Activated T-helper 9 cell treated with anti-CD3 and anti-CD28 coated beads, Interleukin-2, amount 50 U/mL, for 16 hours (primary cell): Measurements from ENCODE around the gene OXLD1.
A peak's percentile ranks its signal among the peaks of the same experiment; 100 is the strongest.
"Not testable (repeated sequence)": the region's sequence is repeated elsewhere in the genome, so short reads cannot be mapped to it uniquely, and the experiment has no call there.

Experiments used
- DNase-seq: peaks from one replicate; pipeline ENCODE4 v3.0.0-alpha.2; 2020; ENCODE audit warnings: low read depth

The OXLD1 gene

GRCh38 chr17:81650951-81651350 lies 15.5 kb downstream of the OXLD1 start:
- no peak for DNase-seq

DNA sequence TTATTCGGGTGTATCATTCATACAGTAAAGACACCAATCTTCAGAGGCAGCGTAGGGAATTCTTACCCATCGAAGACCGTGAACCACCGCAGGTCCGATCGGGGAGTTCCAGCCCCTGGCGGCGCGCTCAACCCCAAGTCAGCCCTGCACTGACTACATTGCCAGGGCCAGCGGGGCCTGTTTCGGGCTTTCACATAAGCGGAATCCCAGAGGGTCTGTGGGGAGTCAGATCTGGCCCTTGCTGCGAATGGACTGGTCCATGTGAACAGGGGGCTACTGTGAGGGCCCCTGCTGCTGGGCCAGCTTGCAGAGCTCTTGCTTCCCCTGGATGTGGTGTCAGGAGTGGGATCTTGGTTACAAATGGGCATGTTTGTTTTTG lies 17.7 kb downstream of the OXLD1 start:
- DNase-seq, result no peak

GRCh38 chr17:81648013-81648706 lies 18.2 kb downstream of the OXLD1 start:
- DNase-seq, result no peak

DNA sequence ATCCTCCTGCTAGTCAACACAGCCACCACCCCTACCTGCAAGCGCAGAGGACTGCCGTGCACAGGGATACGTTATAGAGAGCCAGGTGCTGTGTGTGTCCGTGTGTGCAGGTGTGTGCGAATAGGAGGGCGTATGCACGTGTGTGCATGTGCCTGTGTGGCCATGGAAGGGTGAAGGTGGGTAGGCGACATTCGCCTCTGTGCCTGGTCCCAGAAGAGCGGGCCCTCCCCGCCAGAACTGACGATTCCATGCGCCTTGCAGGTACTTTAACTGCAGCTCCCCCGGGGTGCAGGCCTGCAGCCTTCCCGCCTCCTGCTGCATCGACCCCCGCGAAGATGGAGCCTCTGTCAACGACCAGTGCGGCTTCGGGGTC lies 18.8 kb downstream of the OXLD1 start:
- no peak for DNase-seq

DNA sequence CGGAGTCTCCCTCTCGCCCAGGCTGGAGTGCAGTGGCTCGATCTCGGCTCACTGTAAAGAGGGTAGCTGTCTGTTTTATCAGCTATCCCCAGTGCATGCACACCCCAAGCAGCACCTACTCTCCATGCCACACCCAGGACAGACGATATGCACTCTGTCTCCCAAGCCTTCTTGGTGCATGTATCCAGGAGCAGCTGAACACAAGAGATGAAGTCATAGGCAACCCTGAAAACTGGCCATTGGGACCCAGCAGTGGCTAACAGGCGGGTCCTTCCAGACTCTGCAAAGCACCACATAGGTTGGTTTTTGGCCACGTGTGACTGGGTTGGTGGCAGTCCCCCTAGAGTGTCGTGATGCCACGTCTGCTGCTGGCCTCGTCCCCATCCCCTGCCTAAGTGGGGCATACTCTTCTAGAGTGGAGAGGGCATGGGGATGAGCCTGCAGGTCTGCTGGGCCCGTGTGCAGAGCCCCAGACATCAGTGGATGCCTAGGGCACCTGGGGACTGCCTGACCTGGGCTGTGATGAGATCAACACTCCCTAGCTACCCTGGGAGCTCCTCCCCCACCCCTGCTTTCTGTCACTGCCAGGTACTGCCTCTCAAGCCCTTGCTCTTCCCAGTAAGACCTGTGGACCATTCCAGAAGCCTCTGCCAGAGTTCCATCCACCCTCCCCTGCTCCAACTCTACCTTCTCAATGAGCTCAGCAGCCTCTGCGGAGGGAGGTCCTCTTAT lies 19.4 kb downstream of the OXLD1 start:
- no peak for DNase-seq

DNA sequence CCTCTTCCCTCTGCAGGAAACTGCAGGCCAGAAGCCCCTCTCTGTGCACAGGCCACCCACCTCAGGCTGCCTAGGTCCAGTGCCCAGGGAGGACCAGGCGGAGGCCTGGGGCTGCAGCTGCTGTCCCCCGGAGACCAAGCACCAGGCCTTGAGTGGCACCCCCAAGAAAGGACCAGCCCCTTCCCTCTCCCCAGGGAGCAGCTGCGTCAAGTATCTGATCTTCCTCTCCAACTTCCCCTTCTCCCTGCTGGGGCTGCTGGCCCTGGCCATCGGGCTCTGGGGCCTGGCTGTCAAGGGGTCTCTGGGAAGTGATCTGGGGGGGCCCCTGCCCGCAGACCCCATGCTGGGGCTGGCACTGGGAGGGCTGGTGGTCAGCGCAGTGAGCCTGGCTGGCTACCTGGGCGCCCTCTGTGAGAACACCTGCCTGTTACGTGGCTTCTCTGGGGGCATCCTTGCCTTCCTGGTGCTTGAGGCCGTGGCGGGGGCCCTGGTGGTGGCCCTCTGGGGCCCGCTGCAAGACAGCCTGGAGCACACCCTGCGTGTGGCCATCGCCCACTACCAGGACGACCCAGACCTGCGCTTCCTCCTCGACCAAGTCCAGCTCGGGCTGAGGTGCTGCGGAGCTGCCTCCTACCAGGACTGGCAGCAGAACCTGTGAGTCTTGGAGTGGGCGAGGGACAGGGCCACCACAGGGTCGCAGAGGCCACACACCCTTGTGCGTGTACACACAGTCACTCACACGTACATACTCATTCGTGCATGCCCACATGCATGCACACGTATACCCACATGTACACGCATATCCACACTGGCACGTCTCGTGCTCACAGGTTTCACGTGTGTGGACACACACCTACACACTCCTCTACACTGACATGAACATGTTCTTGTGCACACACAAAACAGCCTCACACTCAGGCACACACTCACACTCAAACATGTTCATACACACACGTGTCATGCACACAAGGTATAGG lies 21.1 kb downstream of the OXLD1 start:
- no peak for DNase-seq

GRCh38 chr17:81644496-81644895 lies 21.9 kb downstream of the OXLD1 start:
- DNase-seq, result no peak

GRCh38 chr17:81641825-81642489 lies 24.4 kb downstream of the OXLD1 start:
- no peak for DNase-seq

- DNase-seq, result no peak
These were observed 26.4 kb downstream of the OXLD1 start for GRCh38 chr17:81640011-81640410.

DNA sequence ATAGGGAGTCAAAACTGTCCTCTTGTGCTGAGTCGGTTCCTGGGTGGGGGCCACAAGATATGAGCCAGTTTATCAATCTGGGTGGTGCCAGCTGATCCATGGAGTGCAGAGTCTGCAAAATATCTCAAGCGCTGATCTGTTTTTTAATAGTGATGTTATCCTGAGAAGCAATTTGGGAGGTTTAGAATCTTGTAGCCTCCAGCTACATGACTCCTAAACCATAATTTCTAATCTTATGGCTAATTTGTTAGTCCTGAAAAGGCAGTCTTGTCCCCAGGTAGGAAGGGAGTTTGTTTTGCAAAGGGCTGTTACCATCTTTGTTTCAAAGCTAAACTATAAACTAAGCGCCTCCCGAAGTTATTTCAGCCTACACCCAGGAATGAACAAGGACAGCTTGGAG lies 27.7 kb downstream of the OXLD1 start:
- DNase-seq, result no peak

GRCh38 chr17:81636505-81637288 lies 29.7 kb downstream of the OXLD1 start, which contains the start of the genes NPLOC4 and TSPAN10:
Gene NPLOC4 (minus strand): TSS chr17:81637112. CDS start chr17:81636930, 182 bp downstream.
Gene TSPAN10 (plus strand): TSS chr17:81637196. CDS start chr17:81642413, 5,217 bp downstream.
- peak; percentile 78 for DNase-seq

DNA sequence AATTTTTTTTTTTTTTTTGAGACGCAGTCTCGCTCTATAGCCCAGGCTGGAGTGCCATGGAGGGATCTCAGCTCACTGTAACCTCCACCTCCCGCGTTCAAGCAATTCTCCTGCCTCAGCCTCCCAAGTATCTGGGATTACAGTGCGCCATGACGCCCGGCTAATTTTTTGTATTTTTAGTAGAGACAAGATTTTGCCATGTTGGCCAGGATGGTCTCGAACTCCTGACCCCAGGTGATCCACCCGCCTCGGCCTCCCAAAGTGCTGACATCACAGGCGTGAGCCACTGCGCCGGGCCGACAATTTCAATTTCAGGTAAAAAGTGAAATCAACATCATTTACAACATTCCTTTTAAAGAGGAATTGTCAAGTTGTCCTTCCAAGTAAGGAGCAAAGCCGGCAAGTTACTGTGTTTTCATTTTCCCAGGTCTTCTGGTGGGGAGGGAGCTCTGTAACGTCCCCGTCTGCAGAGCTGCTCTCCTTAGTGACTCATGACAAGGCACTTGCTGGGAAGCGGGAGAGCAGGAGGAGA lies 30.4 kb downstream of the OXLD1 start:
- no peak for DNase-seq

DNA sequence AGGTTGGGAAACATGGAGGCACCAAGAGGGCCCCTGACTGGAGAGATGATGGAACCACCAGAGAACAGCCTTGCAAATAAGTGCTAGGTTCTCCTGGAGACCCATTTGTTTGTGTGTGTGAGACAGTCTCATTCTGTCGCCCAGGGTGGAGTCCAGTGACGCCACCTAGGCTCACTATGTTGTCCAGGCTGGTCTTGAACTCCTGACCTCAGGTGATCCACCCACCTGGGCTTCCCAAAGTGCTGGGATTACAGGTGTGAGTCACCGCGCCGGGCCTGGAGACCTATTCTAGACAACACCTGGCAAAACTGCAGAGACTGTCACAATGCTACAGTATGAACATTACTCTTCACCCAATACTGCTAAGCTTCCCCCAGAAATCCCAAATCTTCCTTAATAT lies 31.0 kb downstream of the OXLD1 start:
- no peak for DNase-seq

DNA sequence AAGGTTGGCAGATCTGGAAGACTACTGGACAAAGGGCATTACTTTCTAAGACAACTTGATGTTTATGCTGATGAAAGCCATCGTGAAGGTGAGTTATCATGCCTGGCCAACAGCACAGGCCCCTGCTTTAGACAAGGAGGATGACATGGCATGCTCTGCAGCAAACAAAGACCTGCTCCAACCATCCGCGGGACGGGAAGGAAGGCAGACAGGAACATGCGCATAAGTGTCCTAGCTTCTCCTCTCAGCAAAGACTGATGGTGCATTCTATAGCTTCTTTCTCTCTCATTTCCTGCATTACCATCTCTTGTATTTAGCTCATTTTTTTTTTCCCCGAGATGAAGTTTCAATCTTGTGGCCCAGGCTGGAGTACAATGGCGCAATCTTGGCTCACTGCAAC lies 34.9 kb downstream of the OXLD1 start:
- no peak for DNase-seq

- DNase-seq, result no peak
These were observed 36.1 kb downstream of the OXLD1 start for GRCh38 chr17:81630274-81630673.

DNA sequence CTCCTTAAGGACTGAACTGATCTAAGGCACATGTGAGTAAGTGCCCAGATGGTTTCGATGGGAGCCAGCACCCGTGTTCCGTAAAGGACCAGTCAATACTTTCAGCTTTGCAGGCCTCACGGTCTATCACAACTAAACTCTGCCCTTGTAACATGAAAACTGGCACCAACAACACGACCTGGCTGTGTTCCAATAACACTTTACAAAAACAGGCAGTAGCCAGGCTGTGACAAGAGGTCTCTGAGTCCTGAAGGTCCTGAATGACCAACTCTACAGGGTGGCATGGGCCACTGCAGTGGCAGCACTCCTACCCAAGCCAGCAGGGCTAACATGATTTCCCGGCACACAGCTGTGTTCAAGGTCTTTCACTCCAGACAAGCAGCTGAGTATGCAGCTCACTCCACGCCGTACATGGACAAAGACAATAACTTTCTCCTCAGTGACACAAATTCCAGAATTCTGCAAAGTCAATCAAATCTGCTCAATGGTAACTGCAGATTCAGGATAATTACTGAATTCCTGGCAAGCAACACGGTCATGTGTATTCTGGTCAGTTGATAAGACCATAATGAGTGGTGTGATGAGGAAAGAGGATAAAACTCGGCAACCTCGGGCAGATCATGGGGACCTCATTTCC lies 44.8 kb downstream of the OXLD1 start:
- no peak for DNase-seq

DNA sequence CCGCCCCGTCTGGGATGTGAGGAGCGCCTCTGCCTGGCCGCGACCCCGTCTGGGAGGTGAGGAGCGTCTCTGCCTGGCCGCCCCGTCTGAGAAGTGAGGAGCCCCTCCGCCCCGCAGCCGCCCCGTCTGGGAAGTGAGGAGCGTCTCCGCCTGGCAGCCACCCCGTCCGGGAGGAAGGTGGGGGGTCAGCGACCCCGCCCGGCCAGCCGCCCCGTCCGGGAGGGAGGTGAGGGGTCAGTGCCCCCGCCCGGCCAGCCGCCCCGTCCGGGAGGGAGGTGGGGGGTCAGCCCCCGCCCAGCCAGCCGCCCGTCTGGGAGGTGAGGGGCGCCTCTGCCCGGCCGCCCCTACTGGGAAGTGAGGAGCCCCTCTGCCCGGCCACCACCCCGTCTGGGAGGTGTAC lies 48.1 kb downstream of the OXLD1 start:
- DNase-seq, result not testable (repeated sequence)

DNA sequence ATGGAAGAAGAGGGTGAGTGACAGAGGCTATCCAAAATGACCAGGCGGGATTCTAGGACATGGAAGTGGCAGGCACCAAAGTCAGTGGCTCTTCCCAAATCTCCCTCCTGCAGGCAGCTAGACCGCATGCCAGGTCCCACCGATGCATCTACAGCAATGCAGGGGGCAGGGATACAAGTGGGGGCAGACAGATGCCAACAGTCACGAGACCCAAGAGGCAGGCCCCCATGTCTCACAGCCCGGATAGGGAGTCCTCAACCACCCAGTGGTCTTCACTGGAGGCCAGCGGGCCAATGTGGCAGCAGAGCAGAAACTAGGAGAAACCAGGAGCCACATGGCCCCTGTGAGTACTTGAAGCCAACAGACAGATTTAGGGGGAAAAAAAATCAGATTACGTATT lies 49.5 kb downstream of the OXLD1 start:
- DNase-seq, result no peak

DNA sequence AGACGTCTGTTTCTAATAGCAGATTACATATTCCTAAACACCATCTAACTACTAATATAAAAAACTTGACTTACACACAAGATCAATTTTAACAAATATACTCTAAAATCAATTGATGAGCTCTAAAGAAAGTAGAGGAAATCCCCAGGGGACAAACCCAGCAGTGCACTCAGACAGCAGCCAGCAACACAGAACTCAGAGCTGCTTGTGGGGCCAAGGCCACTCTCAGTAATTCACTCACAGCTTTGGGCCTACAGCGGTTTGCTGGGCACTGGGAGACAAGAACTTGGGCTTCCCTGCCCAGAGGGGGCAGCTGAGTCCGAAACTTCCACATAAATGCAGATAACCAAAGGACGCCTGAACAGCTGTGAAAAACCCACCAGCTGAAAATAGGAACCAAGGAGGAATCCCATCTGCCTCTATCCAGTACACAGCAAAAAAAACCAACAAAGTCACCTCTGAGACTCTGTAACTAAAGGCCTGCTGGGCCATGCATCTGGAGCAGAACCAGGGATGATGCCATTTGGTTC lies 50.9 kb downstream of the OXLD1 start:
- DNase-seq, result no peak
